BJ (cell line): ENCODE data around the gene PRAF2. TPM values are rescaled to one million over a fixed set of nuclear protein-coding genes. Genes with fewer than 3 reads are reported as not detected.

Experiments
- CTCF ChIA-PET: fragments of 350-600 bp; formaldehyde crosslinking; extraction: SDS; loops from one replicate; lab custom pipeline; 2021; ENCODE audit warnings: antibody characterized with exemption, inconsistent platforms; lab: Yijun Ruan, JAX
- POLR2A ChIA-PET: fragments of 300-600 bp; sonication (Branson Sonifier 250); formaldehyde crosslinking; extraction: SDS; loops from one replicate; lab custom pipeline; 2021; ENCODE audit warnings: antibody characterized with exemption; lab: Charles Lee
- DNase-seq: peaks from one replicate; pipeline ENCODE4 v3.0.0-alpha.2; 2011; ENCODE audit warnings: low read depth
- H3K27me3 ChIP-seq: 2 replicates; pipeline ENCODE4 v1.6.0; 2011; ENCODE audit warnings: low read length; ENCODE audit not compliant: control insufficient read depth, insufficient read depth
- H3K36me3 ChIP-seq: 2 replicates; pipeline ENCODE4 v1.5.1; 2011; ENCODE audit warnings: low read length; ENCODE audit not compliant: control insufficient read depth, insufficient read depth
- H3K4me3 ChIP-seq: 2 replicates; pipeline ENCODE4 v1.5.1; 2011; ENCODE audit warnings: low read depth, mild to moderate bottlenecking, control low read depth, low read length
- polyA plus RNA-seq: library from polyadenylated mRNA; depleted of rRNA; stranded (reverse); fragments of >200 nt; gene quantifications from 2 replicates; pipeline ENCODE4 v1.2.3, GENCODE V29; 2011
- TF ChIP-seq, protein P1 (sequence below): IDR thresholded peaks from 2 replicates; pipeline ENCODE4 v1.5.1; 2011; ENCODE audit warnings: low read depth, mild to moderate bottlenecking, control low read depth, inconsistent platforms, low read length, moderate library complexity; ENCODE audit not compliant: insufficient read depth

The PRAF2 gene
- polyA plus RNA-seq, 1 experiment: 48.8 TPM

DNA sequence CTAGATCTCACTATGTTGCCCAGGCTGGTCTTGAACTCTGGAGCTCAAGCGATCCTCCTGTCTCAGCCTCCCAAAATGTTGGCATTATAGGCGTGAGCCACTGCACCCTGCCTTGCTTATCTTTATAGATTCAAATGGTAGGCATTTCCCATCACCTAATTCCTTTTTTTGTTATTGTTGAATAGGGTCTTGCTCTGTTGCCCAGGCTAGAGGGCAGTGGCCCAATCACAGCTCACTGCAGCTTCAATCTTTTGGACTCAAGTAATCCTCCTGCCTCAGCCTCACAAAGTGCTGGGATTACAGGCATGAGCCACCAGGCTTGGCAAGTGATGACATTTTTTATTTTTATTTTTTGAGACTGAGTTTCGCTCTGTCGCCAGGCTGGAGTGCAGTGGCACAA is 22.6 kb upstream of the PRAF2 start:
- H3K4me3 ChIP-seq: no peak overlapping the region
- CTCF ChIA-PET: no interaction called here
- H3K36me3 ChIP-seq: no peaks in the 10 kb centered on the region
- TF ChIP-seq, protein P1, sequence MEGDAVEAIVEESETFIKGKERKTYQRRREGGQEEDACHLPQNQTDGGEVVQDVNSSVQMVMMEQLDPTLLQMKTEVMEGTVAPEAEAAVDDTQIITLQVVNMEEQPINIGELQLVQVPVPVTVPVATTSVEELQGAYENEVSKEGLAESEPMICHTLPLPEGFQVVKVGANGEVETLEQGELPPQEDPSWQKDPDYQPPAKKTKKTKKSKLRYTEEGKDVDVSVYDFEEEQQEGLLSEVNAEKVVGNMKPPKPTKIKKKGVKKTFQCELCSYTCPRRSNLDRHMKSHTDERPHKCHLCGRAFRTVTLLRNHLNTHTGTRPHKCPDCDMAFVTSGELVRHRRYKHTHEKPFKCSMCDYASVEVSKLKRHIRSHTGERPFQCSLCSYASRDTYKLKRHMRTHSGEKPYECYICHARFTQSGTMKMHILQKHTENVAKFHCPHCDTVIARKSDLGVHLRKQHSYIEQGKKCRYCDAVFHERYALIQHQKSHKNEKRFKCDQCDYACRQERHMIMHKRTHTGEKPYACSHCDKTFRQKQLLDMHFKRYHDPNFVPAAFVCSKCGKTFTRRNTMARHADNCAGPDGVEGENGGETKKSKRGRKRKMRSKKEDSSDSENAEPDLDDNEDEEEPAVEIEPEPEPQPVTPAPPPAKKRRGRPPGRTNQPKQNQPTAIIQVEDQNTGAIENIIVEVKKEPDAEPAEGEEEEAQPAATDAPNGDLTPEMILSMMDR: no peak
- POLR2A ChIA-PET: no interaction called here
- DNase-seq: no peak
- no peaks in the 10 kb centered on the region for H3K27me3 ChIP-seq

DNA sequence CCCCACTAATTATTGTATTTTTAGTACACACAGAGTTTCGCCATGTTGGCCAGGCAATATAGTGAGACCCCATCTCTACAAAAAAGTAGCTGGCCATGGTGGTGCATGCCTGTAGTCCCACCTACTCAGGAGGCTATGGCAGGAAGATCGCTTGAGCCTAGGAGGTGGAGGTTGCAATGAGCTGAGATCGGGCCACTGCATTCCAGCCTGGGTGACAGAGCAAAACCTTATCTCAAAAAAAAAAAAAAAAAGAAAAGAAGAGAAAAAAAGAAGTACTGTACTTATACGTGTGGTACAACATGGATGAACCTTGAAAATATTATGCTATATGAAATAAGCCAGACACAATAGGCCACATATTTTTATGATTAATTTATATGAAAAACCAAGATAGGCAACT is 15.8 kb upstream of the PRAF2 start:
- CTCF ChIA-PET: interaction anchor here (0.5 kb wide), 1 partner anchor 326 kb away, joined by 3 read pairs; no protein-coding TSS in a partner anchor
- Histone ChIP-seq H3K27me3 (no peaks in the 10 kb centered on the region), H3K4me3 (no peak overlapping the region), H3K36me3 (no peaks in the 10 kb centered on the region)
- TF ChIP-seq, protein P1: no peak
- POLR2A ChIA-PET: no interaction called here
- DNase-seq: no peak

DNA sequence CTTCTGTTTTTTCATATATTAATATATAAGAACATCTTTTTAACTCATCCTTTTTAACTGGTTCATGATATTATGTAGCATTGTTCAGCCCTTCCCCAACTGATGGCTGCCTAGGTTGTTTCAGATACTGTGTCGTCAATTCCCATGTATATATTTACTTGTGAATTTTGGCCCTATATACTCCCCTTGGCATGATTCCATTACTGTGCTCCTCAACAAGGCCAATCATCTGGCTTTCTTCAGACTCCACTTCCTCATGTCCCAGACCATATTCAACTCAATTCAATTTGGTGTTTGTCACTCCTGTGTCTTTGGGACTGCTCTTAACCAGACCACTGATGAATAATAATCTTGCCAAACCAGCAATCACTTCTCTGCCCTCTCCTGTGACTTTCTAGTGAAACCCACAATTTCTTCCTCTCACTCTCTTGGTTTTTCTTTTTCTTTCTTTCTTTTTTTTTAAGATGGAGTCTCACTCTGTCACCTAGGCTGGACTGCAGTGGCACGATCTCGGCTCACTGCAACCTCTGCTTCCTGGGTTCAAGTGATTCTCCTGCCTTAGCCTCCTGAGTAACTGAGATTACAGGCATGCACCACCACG is 8.6 kb upstream of the PRAF2 start:
- DNase-seq: no peak
- H3K27me3 ChIP-seq: no peaks in the 10 kb centered on the region
- CTCF ChIA-PET: no interaction called here
- TF ChIP-seq, protein P1: no peak
- POLR2A ChIA-PET: no interaction called here
- H3K4me3 ChIP-seq: no peak overlapping the region
- H3K36me3 ChIP-seq: peaks cover 2% of the 10 kb centered on the region

DNA sequence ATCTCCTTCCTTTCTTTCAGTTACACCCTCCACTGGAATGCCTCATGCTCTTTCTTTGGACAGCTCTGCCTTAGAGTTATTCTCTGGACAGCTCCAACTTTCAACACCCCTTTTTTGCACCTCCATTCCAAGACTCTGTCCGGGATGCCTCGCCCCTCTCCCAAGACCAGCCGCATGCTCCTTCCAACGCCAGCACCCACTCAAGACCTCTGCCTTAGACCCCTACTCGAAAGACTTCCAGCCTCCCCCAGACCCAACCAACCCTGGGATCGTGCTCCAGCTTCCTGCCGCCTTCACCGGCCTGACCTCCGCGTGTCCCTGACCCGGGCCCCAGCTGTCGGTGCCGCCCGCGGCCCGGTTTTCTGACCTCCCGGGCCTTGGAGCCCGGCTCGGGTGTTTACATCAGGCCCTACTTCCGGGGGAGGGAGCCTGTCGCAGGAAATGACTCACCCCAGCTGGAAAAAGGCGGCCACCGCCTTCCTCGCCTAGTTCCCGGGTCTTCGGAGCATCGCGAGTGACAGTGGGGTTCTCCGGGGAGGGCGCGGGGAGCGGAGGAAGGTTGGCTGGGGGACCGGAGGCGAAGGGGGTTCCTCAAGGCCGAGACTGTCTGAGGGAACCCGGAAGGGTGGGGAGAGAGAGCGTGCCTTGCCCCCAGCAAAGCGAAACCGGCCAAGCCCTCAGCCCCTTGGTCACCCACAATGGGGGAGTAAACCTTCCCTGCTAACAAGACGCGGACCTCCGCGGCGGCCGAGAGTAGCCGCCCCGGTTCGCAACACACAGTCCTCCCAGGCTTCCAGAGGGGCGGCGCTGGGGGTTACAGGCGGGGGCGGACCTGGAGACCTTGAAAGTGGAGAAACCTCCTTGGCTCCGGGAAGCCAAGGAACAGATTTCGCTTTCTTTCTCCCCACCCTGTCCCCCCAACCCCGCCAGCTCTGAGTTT is 6.0 kb upstream of the PRAF2 start, which contains the start of gene WDR45:
WDR45 (minus strand) TSS at position 399 of the 940 bp plus-strand sequence. CDS start 1,792 bp downstream, outside the sequence.
- CTCF ChIA-PET: no interaction called here
- TF ChIP-seq, protein P1: no peak
- Histone ChIP-seq H3K36me3 (peaks cover 6% of the 10 kb centered on the region), H3K4me3 (peak within 1 kb of the TSS; percentile 72), H3K27me3 (no peaks in the 10 kb centered on the region)
- DNase-seq: no peak
- POLR2A ChIA-PET: interaction anchor here (0.5 kb wide), 1 partner anchor 40 kb away, joined by 3 read pairs; no protein-coding TSS in a partner anchor

DNA sequence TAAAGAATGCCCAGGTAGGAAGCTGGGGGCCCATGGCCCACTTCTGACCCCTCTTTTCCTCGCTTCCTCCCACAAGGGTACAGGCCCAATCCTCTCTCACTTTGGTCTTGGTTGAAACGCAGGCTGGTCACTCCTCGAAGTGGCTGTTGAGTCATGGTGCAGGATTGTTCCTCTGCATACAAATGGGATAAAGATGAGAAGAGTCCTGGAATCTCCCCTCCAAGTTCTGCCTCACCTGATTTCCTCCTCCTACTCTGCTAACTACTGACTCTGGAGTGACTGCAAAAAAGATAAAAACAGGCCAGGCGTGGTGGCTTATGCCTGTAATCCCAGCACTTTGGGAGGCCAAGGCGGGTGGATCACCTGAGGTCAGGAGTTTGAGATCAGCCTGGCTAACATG is 4.1 kb upstream of the PRAF2 start:
- POLR2A ChIA-PET: no interaction called here
- no peak for DNase-seq
- Histone ChIP-seq H3K4me3 (no peak overlapping the region), H3K36me3 (peaks cover 6% of the 10 kb centered on the region), H3K27me3 (no peaks in the 10 kb centered on the region)
- CTCF ChIA-PET: no interaction called here
- TF ChIP-seq, protein P1: no peak
